H1 (cell line): Measurements from ENCODE around the gene B3GLCT. TPM values are rescaled to one million over a fixed set of nuclear protein-coding genes. Genes with fewer than 3 reads are reported as not detected.

Experiments
- BCL11A ChIP-seq, 2 experiments: IDR thresholded peaks; one replicate each; pipeline ENCODE4 v1.6.1; 2011; ENCODE audit warnings: low read depth in 2 of 2, low read length in 2 of 2, mild to moderate bottlenecking in 2 of 2
- FOSL1 ChIP-seq: IDR thresholded peaks from 2 replicates; pipeline ENCODE4 v1.6.1; 2011; ENCODE audit warnings: mild to moderate bottlenecking, low read depth, low read length, moderate library complexity; ENCODE audit not compliant: insufficient read depth
- KDM4A ChIP-seq: IDR thresholded peaks from one replicate; pipeline ENCODE4 v1.7.1; 2012; ENCODE audit warnings: low read depth, mild to moderate bottlenecking, moderate library complexity, low read length, inconsistent platforms; ENCODE audit not compliant: severe bottlenecking
- POU5F1 ChIP-seq: IDR thresholded peaks from 2 replicates; pipeline ENCODE4 v1.6.1; 2011; ENCODE audit warnings: low read depth, mild to moderate bottlenecking, low read length, moderate library complexity
- TBP ChIP-seq: IDR thresholded peaks from 2 replicates; pipeline ENCODE4 v1.6.1; 2011; ENCODE audit warnings: low read depth, low read length, improper control_type of control experiment
- polyA plus RNA-seq, 7 experiments: library from polyadenylated mRNA; depleted of rRNA in 3 of 7; stranded (reverse) in 5 of 7; unstranded in 2 of 7; fragments of >200 nt in 5 of 7; fragments of 200-250 nt in 2 of 7; gene quantifications; 1 replicate in 5 of 7; 2 replicates in 1 of 7; 4 replicates in 1 of 7; pipeline versions ENCODE4 v1.2.1 to v1.2.3, GENCODE V29; 2011 to 2013; ENCODE audit warnings: missing spikeins in 2 of 7, mixed read lengths in 2 of 7
- total RNA-seq: library from RNA; stranded (reverse); fragmentation: NEBNext Ultra II Directional; extraction: Animal tissue kit (Norgen Biotek cat#: 25700); gene quantifications from 2 replicates; pipeline ENCODE4 v1.2.1, GENCODE V29; 2021

B3GLCT gene
- total and polyA plus RNA-seq, 2 of the 8 experiments (the other 6 are each of a cell fraction or from before 2014, with no cell fraction given) = 1.5 to 4.1 TPM

- no peak for TF ChIP-seq FOSL1
- TF ChIP-seq KDM4A = no peak
- TF ChIP-seq TBP = no peak
- no peak for TF ChIP-seq POU5F1
- no peak for TF ChIP-seq BCL11A (IDR thresholded peaks at IDR 0.05; ENCODE audit: low read depth in 2 of 2, low read length in 2 of 2)
- TF ChIP-seq, all 59 proteins: peak for 0
Observed at GRCh38 chr13:31172001-31172400, 27.8 kb upstream of the B3GLCT start (continued).
